ENCODE data around the gene MBP. TPM values are rescaled to one million over a fixed set of nuclear protein-coding genes. Genes with fewer than 3 reads are reported as not detected.

MBP gene
- total RNA-seq, 1 experiment from 2014 or later = 47.4 TPM

- Histone ChIP-seq H3K4me3 (ENCODE audit: low read length) (no peak overlapping the region; the same call in 1 of the 2 replicates), H3K4me2 (ENCODE audit: low read length) (no peak overlapping the region), H3K27ac (ENCODE audit: low read length) (peak overlapping the region; percentile 99), H3K9me2 (replicated peaks; ENCODE audit: low read length) (no peaks in the 10 kb centered on the region), H3K9me3 (ENCODE audit: low read length) (peaks cover 11% of the 10 kb centered on the region), H3K27me3 (ENCODE audit: low read length) (no peaks in the 10 kb centered on the region), H3K4me1 (ENCODE audit: insufficient read depth, low read length) (peaks cover 57% of the 10 kb centered on the region), H3K79me2 (ENCODE audit: low read length) (peaks cover 21% of the 10 kb centered on the region), H3F3A (ENCODE audit: low read length, unreplicated experiment) (peaks cover 10% of the 10 kb centered on the region), H3K36me3 (ENCODE audit: low read depth, low read length) (peaks cover 36% of the 10 kb centered on the region), H2AFZ (ENCODE audit: low read length) (no peak overlapping the region), H3K9ac (ENCODE audit: low read length) (peak overlapping the region; percentile 92), H4K20me1 (ENCODE audit: low read length) (no peaks in the 10 kb centered on the region)
- TF ChIP-seq EZH2phosphoT487 (IDR thresholded peaks at IDR 0.05; ENCODE audit: borderline replicate concordance, low read length) = no peak
- TF ChIP-seq CTCF (conservative IDR thresholded peaks at IDR 0.05; ENCODE audit: low read depth, low read length) = no peak
- no peak for TF ChIP-seq EZH2 (IDR thresholded peaks at IDR 0.05; ENCODE audit: low read length, unreplicated experiment)
- ATAC-seq (no peak), DNase-seq (peak; percentile 69)
- POLR2A ChIA-PET (ENCODE audit: unreplicated experiment) = interaction anchor here (0.6 kb wide), 1 partner anchor 661 kb away, joined by 3 read pairs; no protein-coding TSS in a partner anchor
- BruUV-seq (replicated peaks) = no TSS peak
- intact Hi-C loops (cut with micrococcal nuclease) = no loop called here
- CTCF ChIA-PET = no interaction called here
These were observed 69.3 kb downstream of the MBP start for GRCh38 chr18:77063260-77063659.

GRCh38 chr18:77062518-77063003 lies 70.0 kb downstream of the MBP start:
- POLR2A ChIA-PET (ENCODE audit: unreplicated experiment) = no interaction called here

More at GRCh38 chr18:77062518-77063003, 70.0 kb downstream of the MBP start:
- Histone ChIP-seq H3K9me3 (ENCODE audit: low read length) (peaks cover 11% of the 10 kb centered on the region), H3K9ac (ENCODE audit: low read length) (peak overlapping the region; percentile 92), H3K4me2 (ENCODE audit: low read length) (no peak overlapping the region), H3K27me3 (ENCODE audit: low read length) (no peaks in the 10 kb centered on the region), H3K4me1 (ENCODE audit: insufficient read depth, low read length) (peaks cover 50% of the 10 kb centered on the region), H4K20me1 (ENCODE audit: low read length) (no peaks in the 10 kb centered on the region), H3K9me2 (replicated peaks; ENCODE audit: low read length) (no peaks in the 10 kb centered on the region), H3K27ac (ENCODE audit: low read length) (peak overlapping the region; percentile 99), H3F3A (ENCODE audit: low read length, unreplicated experiment) (peaks cover 10% of the 10 kb centered on the region), H2AFZ (ENCODE audit: low read length) (no peak overlapping the region), H3K36me3 (ENCODE audit: low read depth, low read length) (peaks cover 36% of the 10 kb centered on the region), H3K4me3 (ENCODE audit: low read length) (no peak overlapping the region), H3K79me2 (ENCODE audit: low read length) (peaks cover 21% of the 10 kb centered on the region)
- ATAC-seq (no peak), DNase-seq (no peak)
- intact Hi-C loops (cut with micrococcal nuclease) = no loop called here
- BruUV-seq (replicated peaks) = no TSS peak
- no peak for TF ChIP-seq EZH2 (IDR thresholded peaks at IDR 0.05; ENCODE audit: low read length, unreplicated experiment)
- TF ChIP-seq CTCF (conservative IDR thresholded peaks at IDR 0.05; ENCODE audit: low read depth, low read length) = no peak
- no peak for TF ChIP-seq EZH2phosphoT487 (IDR thresholded peaks at IDR 0.05; ENCODE audit: borderline replicate concordance, low read length)
- CTCF ChIA-PET = no interaction called here

All from PC-3 (cell line).